K562 (cell line): ENCODE data around the gene CLDN34. TPM values are rescaled to one million over a fixed set of nuclear protein-coding genes. Genes with fewer than 3 reads are reported as not detected.

ENCODE experiments used
- ATAC-seq: fragments of 200-7000 bp; cut with Tn5 transposase; 3 replicates; pipeline ENCODE4 v1.9.1; 2020; ENCODE audit warnings: moderate library complexity
- BruUV-seq: library from RNA; stranded (reverse); fragments of 400-500 nt; replicated peaks from 2 replicates; lab custom pipeline; 2021; lab: Mats Ljungman, UMichigan
- CTCF ChIA-PET: fragments of 300-600 bp; formaldehyde crosslinking; extraction: SDS; loops from one replicate; lab custom pipeline; 2021; ENCODE audit warnings: low intra/inter-chr PET ratio; lab: Yijun Ruan, JAX
- POLR2A ChIA-PET: fragments of 300-600, 350-650 bp; sonication (Branson Sonifier 250); formaldehyde crosslinking; extraction: SDS; loops from one replicate; lab custom pipeline; 2021; ENCODE audit warnings: antibody characterized with exemption, inconsistent platforms; lab: Yijun Ruan, JAX
- DNase-seq, 4 experiments: peaks; one replicate each; pipeline versions ENCODE4 v3.0.0 to v3.0.0-alpha.2; 2011 to 2018; ENCODE audit warnings: low spot score in 3 of 4, mixed read lengths in 3 of 4; ENCODE audit errors: extremely low read depth in 1 of 4
- FAIRE-seq: peaks from 2 replicates; lab custom pipeline; 2011; peaks lifted over from hg19 to GRCh38; lab: Jason Lieb, UNC
- H2AFZ ChIP-seq: 2 replicates; pipeline ENCODE4 v1.6.0; 2011; ENCODE audit warnings: low read depth, low read length, control low read depth, inconsistent platforms
- H3K27ac ChIP-seq: fragments of 200-600 bp; 3 replicates; pipeline ENCODE4 v1.8.0; 2011; ENCODE audit warnings: low read depth, mild to moderate bottlenecking, control low read depth, inconsistent platforms, low read length, moderate library complexity, mixed read lengths; ENCODE audit errors: extremely low read depth
- H3K27me3 ChIP-seq, 2 experiments: fragments of 300-600 bp in 1 of 2; 2 replicates in 1 of 2; 3 replicates in 1 of 2; pipeline versions ENCODE4 v1.6.0 to v1.8.0; 2011; ENCODE audit warnings: inconsistent platforms in 2 of 2, low read length in 2 of 2, mild to moderate bottlenecking in 1 of 2, mixed read lengths in 1 of 2, moderate library complexity in 1 of 2; ENCODE audit not compliant: control insufficient read depth in 2 of 2, insufficient read depth in 2 of 2
- H3K36me3 ChIP-seq: fragments of 300-600 bp; 3 replicates; pipeline ENCODE4 v1.8.0; 2011; ENCODE audit warnings: mild to moderate bottlenecking, low read length, inconsistent platforms; ENCODE audit not compliant: control insufficient read depth, insufficient read depth
- H3K4me1 ChIP-seq, 2 experiments: fragments of 200-600 bp in 1 of 2; replicated peaks in 1 of 2; 2 replicates in 1 of 2; 3 replicates in 1 of 2; pipeline versions ENCODE4 v1.5.1 to v1.8.0; 2011; ENCODE audit warnings: inconsistent platforms in 2 of 2, low read length in 2 of 2, mild to moderate bottlenecking in 1 of 2, mixed read lengths in 1 of 2, moderate library complexity in 1 of 2; ENCODE audit not compliant: control insufficient read depth in 2 of 2, insufficient read depth in 2 of 2
- H3K4me2 ChIP-seq: 2 replicates; pipeline ENCODE4 v1.6.1; 2011; ENCODE audit warnings: low read length, control low read depth, inconsistent platforms, mixed read lengths; ENCODE audit not compliant: insufficient read depth
- H3K4me3 ChIP-seq: fragments of 200-600 bp; sonication (generic), shearing (Covaris generic); 2 replicates; pipeline ENCODE4 v1.5.1; 2016; ENCODE audit warnings: control low read depth, inconsistent platforms
- H3K79me2 ChIP-seq: fragments of 200-600 bp; 3 replicates; pipeline ENCODE4 v1.8.0; 2011; ENCODE audit warnings: low read length, inconsistent platforms; ENCODE audit not compliant: control insufficient read depth, insufficient read depth
- H3K9ac ChIP-seq, 2 experiments: 2 replicates each; pipeline versions ENCODE4 v1.6.0 to v1.6.1; 2011; ENCODE audit warnings: low read depth in 2 of 2, low read length in 2 of 2, control low read depth in 1 of 2, inconsistent platforms in 1 of 2, mild to moderate bottlenecking in 1 of 2, mixed read lengths in 1 of 2; ENCODE audit not compliant: insufficient read depth in 1 of 2
- H3K9me1 ChIP-seq: one replicate; pipeline ENCODE4 v1.6.0; 2011; ENCODE audit warnings: inconsistent platforms, mild to moderate bottlenecking, low read length, moderate library complexity; ENCODE audit not compliant: control insufficient read depth, insufficient read depth
- H3K9me3 ChIP-seq: replicated peaks from 2 replicates; pipeline ENCODE4 v1.5.1; 2011; ENCODE audit warnings: low read depth, low read length, inconsistent platforms; ENCODE audit not compliant: control insufficient read depth, insufficient read depth
- H4K20me1 ChIP-seq: replicated peaks from 2 replicates; pipeline ENCODE4 v1.6.1; 2011; ENCODE audit warnings: low read length, inconsistent platforms, mixed read lengths; ENCODE audit not compliant: control insufficient read depth, insufficient read depth
- MAZ ChIP-seq, 2 experiments: fragments of 450-650 bp in 1 of 2; sonication (generic) in 1 of 2; formaldehyde crosslinking; IDR thresholded peaks in 1 of 2; conservative IDR thresholded peaks in 1 of 2; 2 replicates each; pipeline versions ENCODE4 v1.4.0 to v1.5.0; 2020; ENCODE audit warnings: mild to moderate bottlenecking in 1 of 2, missing genetic modification reagents in 1 of 2
- NCOA2 ChIP-seq, 2 experiments: fragments of 450-650 bp; IDR thresholded peaks; 2 replicates each; pipeline ENCODE4 v1.6.1; 2018; ENCODE audit warnings: mild to moderate bottlenecking in 2 of 2, moderate library complexity in 1 of 2; ENCODE audit not compliant: partially characterized antibody in 2 of 2
- NR2C1 ChIP-seq, 2 experiments: fragments of 450-650 bp; IDR thresholded peaks; 2 replicates each; pipeline ENCODE4 v1.6.1; 2017; ENCODE audit warnings: mild to moderate bottlenecking in 2 of 2, antibody characterized with exemption in 1 of 2, inconsistent platforms in 1 of 2, missing compliant biosample characterization in 1 of 2, missing genetic modification characterization in 1 of 2
- POLR2H ChIP-seq: IDR thresholded peaks from 2 replicates; pipeline ENCODE4 v1.6.1; 2016; ENCODE audit warnings: missing genetic modification characterization, low read depth, mild to moderate bottlenecking, control low read depth, missing compliant biosample characterization, moderate library complexity
- ZNF121 ChIP-seq: sonication (generic); formaldehyde crosslinking; conservative IDR thresholded peaks from 2 replicates; pipeline ENCODE4 v1.8.0; 2022; ENCODE audit warnings: missing genetic modification reagents
- WGBS: fragments of 100-300 bp; shearing (Covaris generic); methylation state at CpG from one replicate; pipeline ENCODE4 v1.1.6; 2016; ENCODE audit warnings: low coverage, mixed read lengths; ENCODE audit not compliant: insufficient coverage; ENCODE audit errors: missing lambda C conversion rate; 5-methylcytosine and 5-hydroxymethylcytosine counted together
- in situ Hi-C: fragments of 300-500 bp; cut with MboI; formaldehyde crosslinking; loops from 4 replicates; pipeline ENCODE4 v1.15.0; 2018; ENCODE audit warnings: inconsistent platforms, mixed read lengths
- intact Hi-C: fragments of 100-400 bp; cut with micrococcal nuclease; formaldehyde crosslinking; loops from 2 replicates; pipeline ENCODE4 v1.14.2; 2022
- polyA plus RNA-seq, 8 experiments: library from polyadenylated mRNA; depleted of rRNA in 4 of 8; stranded (reverse) in 5 of 8; unstranded in 3 of 8; fragments of >200 nt; fragmentation: Nextera tagmentation in 2 of 8; fragmentation: Illumina TruSeq in 1 of 8; extraction: Ambion mirVana in 2 of 8; extraction: Trizol in 1 of 8; gene quantifications; 2 replicates each; pipeline versions ENCODE4 v1.2.1 to v1.2.3, GENCODE V29; 2011 to 2014; ENCODE audit warnings: inconsistent platforms in 1 of 8, missing spikeins in 1 of 8
- total RNA-seq, 7 experiments: library from RNA; depleted of rRNA in 6 of 7; stranded (reverse); fragments of >200 nt in 6 of 7; fragmentation: Illumina TruSeq in 2 of 7; extraction: Trizol in 2 of 7; gene quantifications; 2 replicates each; pipeline versions ENCODE4 v1.2.1 to v1.2.3, GENCODE V29; 2011 to 2021; ENCODE audit warnings: low replicate concordance in 1 of 7
- TF ChIP-seq, protein P1 (sequence below), 2 experiments: fragments of 450-650 bp; IDR thresholded peaks; 2 replicates each; pipeline ENCODE4 v1.6.1; 2016; ENCODE audit warnings: mild to moderate bottlenecking in 2 of 2, borderline replicate concordance in 1 of 2, low read depth in 1 of 2, moderate library complexity in 1 of 2
- TF ChIP-seq, protein P2 (sequence below): fragments of 250-450 bp; sonication (Bioruptor Pico); IDR thresholded peaks from 2 replicates; pipeline ENCODE4 v1.8.0; 2021; ENCODE audit warnings: mild to moderate bottlenecking, moderate library complexity
- TF ChIP-seq, protein P3 (sequence below): fragments of 450-650 bp; IDR thresholded peaks from 2 replicates; pipeline ENCODE4 v1.7.1; 2018; ENCODE audit warnings: mild to moderate bottlenecking, low read depth; ENCODE audit not compliant: partially characterized antibody

CLDN34 gene
- total and polyA plus RNA-seq, 9 of the 15 experiments (the other 6 are each of a cell fraction or from before 2014, with no cell fraction given): not detected

DNA sequence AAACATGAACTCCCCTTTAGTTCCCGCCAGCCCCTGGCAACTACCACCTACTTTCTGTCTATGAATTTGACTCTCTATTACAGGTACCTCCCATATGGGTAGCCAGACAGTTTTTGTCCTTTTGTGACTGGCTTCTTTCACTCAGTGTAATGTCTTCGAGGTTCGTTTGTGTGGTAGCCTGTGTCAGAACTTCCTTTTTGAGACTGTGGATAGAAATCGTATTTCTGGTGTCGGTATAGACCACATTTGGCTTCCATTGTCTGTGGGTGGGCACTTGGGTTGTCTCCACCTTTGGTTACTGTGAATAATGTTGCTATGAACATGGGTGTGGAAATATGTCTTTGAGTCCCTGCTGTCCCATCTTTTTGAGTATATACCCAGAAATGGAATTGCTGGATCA, 5.4 kb upstream of the CLDN34 start:
- Histone ChIP-seq H3K36me3 (no peaks in the 10 kb centered on the region), H3K4me1 (no peaks in the 10 kb centered on the region), H4K20me1 (no peaks in the 10 kb centered on the region), H3K9me1 (no peaks in the 10 kb centered on the region), H3K27me3 (peaks cover 3 to 7% of the 10 kb centered on the region in 2 experiments; a peak in 2 of 5 replicates), H2AFZ (no peak overlapping the region), H3K79me2 (no peaks in the 10 kb centered on the region), H3K9ac (no peak overlapping the region), H3K9me3 (no peaks in the 10 kb centered on the region), H3K4me3 (no peak overlapping the region), H3K4me2 (no peak overlapping the region), H3K27ac (no peak overlapping the region)
- ATAC-seq (no peak), FAIRE-seq (no peak), DNase-seq (no peak)
- 0% methylated on average over 5 of the region's 5 CpGs for WGBS
- in situ Hi-C loops: no loop called here
- intact Hi-C loops: loop anchor here (10.0 kb wide), 1 partner anchor 1147 kb away; no protein-coding TSS in a partner anchor
- POLR2A ChIA-PET: no interaction called here
- no TSS peak for BruUV-seq
- CTCF ChIA-PET: no interaction called here
- TF ChIP-seq NCOA2 (IDR thresholded peaks at IDR 0.05; ENCODE audit: partially characterized antibody in 2 of 2) (no peak), POLR2H (tag) (no peak), MAZ (CRISPR knock-in tag; conservative IDR thresholded peaks at IDR 0.05 in 1 of 2, IDR thresholded peaks at IDR 0.05 in 1 of 2) (no peak), ZNF121 (CRISPR knock-in tag) (no peak), NR2C1 (IDR thresholded peaks at IDR 0.05) (no peak), NR2C1 (tag; IDR thresholded peaks at IDR 0.05) (no peak)
- TF ChIP-seq, protein P1, sequence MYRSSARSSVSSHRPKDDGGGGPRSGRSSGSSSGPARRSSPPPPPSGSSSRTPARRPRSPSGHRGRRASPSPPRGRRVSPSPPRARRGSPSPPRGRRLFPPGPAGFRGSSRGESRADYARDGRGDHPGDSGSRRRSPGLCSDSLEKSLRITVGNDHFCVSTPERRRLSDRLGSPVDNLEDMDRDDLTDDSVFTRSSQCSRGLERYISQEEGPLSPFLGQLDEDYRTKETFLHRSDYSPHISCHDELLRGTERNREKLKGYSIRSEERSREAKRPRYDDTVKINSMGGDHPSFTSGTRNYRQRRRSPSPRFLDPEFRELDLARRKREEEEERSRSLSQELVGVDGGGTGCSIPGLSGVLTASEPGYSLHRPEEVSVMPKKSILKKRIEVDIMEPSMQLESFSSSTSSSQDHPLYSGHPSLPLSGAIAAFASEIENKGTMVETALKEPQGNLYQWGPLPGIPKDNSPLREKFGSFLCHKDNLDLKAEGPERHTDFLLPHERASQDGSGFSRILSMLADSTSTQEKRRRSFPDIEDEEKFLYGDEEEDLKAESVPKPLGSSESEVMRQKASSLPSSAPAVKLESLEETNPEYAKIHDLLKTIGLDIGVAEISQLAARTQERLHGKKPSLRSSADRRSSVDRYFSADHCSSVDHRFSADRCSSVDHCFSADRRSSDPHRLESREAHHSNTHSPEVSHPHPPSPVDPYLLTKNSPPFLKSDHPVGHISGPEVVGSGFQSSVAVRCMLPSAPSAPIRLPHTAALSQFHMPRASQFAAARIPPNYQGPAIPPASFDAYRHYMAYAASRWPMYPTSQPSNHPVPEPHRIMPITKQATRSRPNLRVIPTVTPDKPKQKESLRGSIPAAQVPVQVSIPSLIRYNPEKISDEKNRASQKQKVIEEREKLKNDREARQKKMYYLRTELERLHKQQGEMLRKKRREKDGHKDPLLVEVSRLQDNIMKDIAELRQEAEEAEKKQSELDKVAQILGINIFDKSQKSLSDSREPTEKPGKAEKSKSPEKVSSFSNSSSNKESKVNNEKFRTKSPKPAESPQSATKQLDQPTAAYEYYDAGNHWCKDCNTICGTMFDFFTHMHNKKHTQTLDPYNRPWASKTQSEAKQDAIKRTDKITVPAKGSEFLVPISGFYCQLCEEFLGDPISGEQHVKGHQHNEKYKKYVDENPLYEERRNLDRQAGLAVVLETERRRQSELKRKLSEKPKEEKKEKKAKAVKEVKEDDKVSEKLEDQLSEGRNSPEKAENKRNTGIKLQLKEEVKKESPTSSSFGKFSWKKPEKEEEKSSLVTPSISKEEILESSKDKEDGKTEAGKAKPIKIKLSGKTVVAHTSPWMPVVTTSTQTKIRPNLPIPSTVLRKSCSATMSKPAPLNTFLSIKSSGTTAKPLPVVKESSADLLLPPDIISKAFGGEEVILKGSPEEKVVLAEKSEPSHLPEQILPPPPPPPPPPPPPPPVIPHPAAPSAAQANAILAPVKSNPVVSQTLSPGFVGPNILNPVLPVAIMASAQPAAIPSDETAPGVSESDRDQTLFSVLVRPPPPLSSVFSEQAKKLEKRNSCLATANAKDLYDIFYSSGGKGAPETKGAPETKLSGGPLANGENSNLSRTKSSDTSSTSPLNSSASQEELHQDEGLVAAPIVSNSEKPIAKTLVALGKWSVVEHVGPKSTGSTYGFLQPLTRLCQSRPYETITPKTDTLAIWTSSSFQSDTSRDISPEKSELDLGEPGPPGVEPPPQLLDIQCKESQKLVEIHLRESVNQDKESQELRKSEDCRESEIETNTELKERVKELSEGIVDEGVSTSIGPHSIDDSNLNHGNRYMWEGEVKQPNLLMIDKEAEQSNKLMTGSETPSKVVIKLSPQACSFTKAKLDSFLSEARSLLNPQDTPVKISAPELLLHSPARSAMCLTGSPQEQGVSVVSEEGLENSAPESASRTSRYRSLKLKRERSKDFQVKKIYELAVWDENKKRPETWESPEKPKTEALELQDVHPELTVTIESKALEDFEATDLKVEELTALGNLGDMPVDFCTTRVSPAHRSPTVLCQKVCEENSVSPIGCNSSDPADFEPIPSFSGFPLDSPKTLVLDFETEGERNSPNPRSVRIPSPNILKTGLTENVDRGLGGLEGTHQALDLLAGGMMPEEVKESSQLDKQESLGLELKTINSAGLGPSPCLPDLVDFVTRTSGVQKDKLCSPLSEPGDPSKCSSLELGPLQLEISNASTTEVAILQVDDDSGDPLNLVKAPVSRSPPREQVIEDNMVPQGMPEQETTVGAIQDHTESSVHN (IDR thresholded peaks at IDR 0.05; ENCODE audit: borderline replicate concordance in 1 of 2, low read depth in 1 of 2): no peak
- TF ChIP-seq, protein P2, sequence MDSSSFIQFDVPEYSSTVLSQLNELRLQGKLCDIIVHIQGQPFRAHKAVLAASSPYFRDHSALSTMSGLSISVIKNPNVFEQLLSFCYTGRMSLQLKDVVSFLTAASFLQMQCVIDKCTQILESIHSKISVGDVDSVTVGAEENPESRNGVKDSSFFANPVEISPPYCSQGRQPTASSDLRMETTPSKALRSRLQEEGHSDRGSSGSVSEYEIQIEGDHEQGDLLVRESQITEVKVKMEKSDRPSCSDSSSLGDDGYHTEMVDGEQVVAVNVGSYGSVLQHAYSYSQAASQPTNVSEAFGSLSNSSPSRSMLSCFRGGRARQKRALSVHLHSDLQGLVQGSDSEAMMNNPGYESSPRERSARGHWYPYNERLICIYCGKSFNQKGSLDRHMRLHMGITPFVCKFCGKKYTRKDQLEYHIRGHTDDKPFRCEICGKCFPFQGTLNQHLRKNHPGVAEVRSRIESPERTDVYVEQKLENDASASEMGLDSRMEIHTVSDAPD (CRISPR knock-in tag): no peak
- TF ChIP-seq, protein P3, sequence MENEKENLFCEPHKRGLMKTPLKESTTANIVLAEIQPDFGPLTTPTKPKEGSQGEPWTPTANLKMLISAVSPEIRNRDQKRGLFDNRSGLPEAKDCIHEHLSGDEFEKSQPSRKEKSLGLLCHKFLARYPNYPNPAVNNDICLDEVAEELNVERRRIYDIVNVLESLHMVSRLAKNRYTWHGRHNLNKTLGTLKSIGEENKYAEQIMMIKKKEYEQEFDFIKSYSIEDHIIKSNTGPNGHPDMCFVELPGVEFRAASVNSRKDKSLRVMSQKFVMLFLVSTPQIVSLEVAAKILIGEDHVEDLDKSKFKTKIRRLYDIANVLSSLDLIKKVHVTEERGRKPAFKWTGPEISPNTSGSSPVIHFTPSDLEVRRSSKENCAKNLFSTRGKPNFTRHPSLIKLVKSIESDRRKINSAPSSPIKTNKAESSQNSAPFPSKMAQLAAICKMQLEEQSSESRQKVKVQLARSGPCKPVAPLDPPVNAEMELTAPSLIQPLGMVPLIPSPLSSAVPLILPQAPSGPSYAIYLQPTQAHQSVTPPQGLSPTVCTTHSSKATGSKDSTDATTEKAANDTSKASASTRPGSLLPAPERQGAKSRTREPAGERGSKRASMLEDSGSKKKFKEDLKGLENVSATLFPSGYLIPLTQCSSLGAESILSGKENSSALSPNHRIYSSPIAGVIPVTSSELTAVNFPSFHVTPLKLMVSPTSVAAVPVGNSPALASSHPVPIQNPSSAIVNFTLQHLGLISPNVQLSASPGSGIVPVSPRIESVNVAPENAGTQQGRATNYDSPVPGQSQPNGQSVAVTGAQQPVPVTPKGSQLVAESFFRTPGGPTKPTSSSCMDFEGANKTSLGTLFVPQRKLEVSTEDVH: no peak
